ENCODE results near the gene CPLANE1.
"Not testable (repeated sequence)": the region's sequence is repeated elsewhere in the genome, so short reads cannot be mapped to it uniquely, and the experiment has no call there.

CPLANE1 gene

DNA sequence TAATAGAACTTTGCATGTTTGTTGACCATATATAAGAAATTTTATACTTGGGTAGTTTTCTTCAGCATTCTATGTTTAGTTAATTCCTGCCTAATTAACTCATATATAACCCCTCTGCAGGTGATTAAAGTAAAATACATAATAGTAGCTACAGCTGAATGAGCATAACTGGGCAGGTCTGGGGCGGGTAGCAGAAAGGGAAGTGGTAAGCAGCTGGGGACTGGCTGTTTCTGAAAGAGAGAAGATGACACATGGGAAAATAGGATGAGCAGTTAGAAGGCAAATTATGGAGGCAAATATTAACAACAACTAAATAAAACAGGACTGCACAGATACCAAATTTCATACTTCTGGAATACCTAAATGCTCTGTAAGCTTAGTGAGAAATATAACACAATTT, 128.1 kb downstream of the CPLANE1 start:
- no peak for DNase-seq (ENCODE audit: low spot score)

GRCh38 chr5:37120270-37120669, 128.9 kb downstream of the CPLANE1 start:
- DNase-seq (ENCODE audit: low spot score): no peak

- DNase-seq (ENCODE audit: low spot score): no peak
Observed at GRCh38 chr5:37116359-37116758, 132.8 kb downstream of the CPLANE1 start.

- peak; percentile 19 for DNase-seq (ENCODE audit: low spot score)
Observed at GRCh38 chr5:37112383-37112991, 136.7 kb downstream of the CPLANE1 start.

GRCh38 chr5:37111426-37112382, 137.5 kb downstream of the CPLANE1 start:
- peak; percentile 84 for DNase-seq (ENCODE audit: low spot score)

DNA sequence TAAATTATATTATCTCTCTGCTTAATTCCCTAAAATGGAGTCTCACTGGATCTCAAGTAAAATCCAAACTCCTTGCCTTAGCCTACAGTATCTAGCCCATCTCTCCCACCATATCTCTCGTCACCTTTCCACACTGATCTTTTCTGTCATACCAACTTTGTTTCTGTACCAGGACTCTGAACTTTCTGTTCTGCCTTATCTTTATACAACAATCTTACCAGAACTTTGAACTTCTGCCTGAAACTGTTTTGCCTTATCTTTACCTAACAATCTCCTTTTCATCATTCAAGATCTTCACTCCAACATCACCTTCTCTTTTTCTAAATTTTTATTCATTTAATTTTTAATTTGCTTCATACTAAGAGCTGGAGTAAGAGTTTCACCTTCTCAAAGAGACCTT, 139.0 kb downstream of the CPLANE1 start:
- DNase-seq (ENCODE audit: low spot score): peak; percentile 3

DNA sequence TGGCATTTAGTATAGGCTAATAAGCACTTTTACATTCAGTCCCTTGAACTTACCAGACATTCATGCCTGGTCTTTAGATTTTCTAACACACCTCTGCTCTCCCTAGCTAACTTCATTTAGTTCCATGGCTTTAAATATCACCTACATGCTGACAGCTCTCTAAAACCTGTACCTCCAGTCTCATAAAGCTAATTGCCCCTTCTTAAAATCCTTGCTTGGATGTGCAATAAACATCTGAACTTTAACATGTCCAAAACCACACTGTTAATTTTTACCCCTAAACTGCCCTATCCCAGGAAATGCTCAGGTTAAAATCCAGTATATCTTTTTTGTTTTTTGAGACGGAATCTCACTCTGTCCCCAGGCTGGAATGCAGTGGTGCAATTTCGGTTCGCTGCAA, 139.8 kb downstream of the CPLANE1 start:
- no peak for DNase-seq (ENCODE audit: low spot score)

GRCh38 chr5:37103302-37103701, 145.9 kb downstream of the CPLANE1 start:
- no peak for DNase-seq (ENCODE audit: low spot score)

DNA sequence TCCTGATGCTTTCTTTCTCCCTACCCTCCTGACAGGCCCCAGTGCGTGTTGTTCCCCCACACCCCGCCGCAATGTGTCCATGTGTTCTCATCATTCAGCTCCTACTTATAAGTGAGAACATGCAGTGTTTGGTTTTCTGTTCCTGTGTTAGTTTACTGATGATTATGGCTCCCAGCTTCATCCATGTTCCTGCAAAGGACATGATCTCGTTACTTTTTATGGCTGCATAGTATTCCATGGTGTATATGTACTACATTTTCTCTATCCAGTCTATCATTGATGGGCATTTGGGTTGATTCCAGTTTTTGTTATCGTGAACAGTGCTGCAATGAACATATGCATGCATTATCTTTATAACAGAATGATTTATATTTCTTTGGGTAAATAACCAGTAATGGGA, 149.9 kb downstream of the CPLANE1 start:
- DNase-seq (ENCODE audit: low spot score): not testable (repeated sequence)

- not testable (repeated sequence) for DNase-seq (ENCODE audit: low spot score)
Observed at GRCh38 chr5:37093795-37094194, 155.4 kb downstream of the CPLANE1 start.

- no peak for DNase-seq (ENCODE audit: low spot score)
Observed at GRCh38 chr5:37090781-37091180, 158.4 kb downstream of the CPLANE1 start.

- no peak for DNase-seq (ENCODE audit: low spot score)
Observed at GRCh38 chr5:37090123-37090726, 159.0 kb downstream of the CPLANE1 start.

GRCh38 chr5:37088009-37088408, 161.2 kb downstream of the CPLANE1 start:
- no peak for DNase-seq (ENCODE audit: low spot score)

DNA sequence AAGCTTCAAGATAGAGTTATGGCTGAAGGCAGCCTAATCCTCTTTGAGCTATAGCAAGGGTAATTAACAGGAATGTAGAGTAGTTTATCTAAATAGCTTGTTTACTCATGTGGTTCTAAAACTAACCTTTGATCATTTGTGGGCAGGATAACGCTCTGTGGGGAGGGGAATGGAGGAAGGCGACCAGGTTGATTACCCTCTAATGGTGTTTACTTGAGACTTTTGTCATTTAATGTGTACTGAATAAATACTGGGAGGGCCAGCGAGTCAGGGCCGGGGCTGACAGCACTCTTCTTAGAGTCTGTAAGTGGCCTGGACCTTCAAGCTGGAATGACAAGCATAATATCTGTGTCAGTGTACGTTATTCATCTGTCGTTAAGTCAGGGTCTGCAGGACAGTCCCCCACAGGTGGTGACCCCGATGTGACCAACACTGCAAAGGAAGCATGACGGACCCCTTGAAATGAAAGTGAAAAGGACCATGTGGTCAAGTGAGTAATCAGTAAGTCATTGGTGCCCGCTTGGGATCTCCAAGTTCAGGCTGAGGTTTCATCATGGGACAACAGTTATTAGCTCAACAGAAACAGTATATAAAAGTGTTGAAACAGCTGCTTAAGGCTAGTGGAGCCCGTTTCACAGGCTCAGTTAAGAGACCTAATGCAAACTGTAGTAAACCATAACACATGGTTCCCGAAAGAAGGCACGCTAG, 162.6 kb downstream of the CPLANE1 start:
- DNase-seq (ENCODE audit: low spot score): no peak

GRCh38 chr5:37086026-37086425, 163.2 kb downstream of the CPLANE1 start:
- not testable (repeated sequence) for DNase-seq (ENCODE audit: low spot score)

DNA sequence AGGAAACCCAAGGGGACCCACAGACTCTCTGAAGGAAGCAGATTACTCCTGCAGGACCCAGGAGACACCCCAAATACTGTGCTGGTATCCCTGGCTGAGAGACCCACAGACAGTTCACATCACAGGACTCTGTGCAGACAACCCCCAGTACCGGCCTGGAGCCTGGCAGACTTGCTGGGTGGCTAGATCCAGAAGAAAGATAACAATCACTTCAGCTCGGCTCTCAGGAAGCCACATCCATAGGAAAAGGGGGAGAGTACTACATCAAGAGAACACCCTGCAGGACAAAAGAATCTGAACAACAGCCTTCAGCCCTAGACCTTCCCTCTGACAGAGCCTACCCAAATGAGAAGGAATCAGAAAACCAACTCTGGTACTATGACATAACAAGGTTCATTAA, 166.2 kb downstream of the CPLANE1 start:
- not testable (repeated sequence) for DNase-seq (ENCODE audit: low spot score)

DNA sequence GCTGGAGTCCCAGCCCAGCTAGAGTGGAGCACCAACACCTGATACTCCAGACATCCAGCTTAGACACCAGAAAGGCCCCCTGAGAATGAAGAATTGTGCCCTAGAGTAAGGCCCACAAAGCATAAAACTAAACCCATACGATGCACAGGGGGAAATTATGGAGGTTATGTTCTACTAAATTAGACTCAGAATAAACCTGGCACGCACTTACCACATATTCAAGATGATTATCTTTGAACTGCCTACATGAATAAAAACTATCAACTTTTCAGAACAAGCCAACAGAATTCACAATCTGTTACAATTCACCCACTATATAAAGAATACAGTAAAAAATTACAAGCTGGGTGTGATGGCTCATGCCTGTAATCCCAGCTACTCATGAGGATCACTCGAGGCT, 168.5 kb downstream of the CPLANE1 start:
- no peak for DNase-seq (ENCODE audit: low spot score)

- DNase-seq (ENCODE audit: low spot score): no peak
Observed at GRCh38 chr5:37077146-37077545, 172.0 kb downstream of the CPLANE1 start.

DNA sequence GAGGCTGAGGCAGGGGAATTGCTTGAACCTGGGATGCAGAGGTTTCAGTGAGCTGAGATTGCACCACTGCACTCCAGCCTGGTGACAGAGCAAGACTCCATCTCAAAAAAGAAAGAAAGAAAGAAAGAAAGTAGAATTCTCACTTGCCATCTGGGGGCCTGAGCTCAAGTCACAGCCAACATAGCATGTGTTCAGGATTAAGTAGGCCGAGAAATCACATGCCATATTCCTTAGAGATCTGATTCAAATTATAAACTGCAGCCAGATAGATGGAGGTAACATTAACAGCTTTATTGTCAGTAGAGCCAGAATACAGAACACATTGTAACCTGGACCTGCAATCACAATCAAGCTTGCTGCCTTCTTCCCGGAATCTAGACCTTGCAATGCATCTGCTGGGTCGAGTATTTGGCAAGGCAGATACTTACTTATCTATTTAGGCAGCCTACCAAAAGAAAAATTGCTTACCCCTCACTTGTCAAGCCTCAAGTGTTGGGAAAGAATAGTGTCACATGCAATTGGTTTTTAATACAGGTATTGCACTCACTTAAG, 173.7 kb downstream of the CPLANE1 start:
- DNase-seq (ENCODE audit: low spot score): no peak

- DNase-seq (ENCODE audit: low spot score): no peak
Observed at GRCh38 chr5:37071901-37072581, 177.1 kb downstream of the CPLANE1 start.

- no peak for DNase-seq (ENCODE audit: low spot score)
Observed at GRCh38 chr5:37071487-37071886, 177.7 kb downstream of the CPLANE1 start.
